PFSK-1 (cell line): ENCODE results near the gene PBOV1.

ENCODE experiments used
- POLR2AphosphoS5 ChIP-seq: IDR thresholded peaks from 2 replicates; pipeline ENCODE4 v1.6.1; 2012; ENCODE audit warnings: low read depth, mild to moderate bottlenecking, control low read depth, low read length, moderate library complexity
- REST ChIP-seq, 2 experiments: IDR thresholded peaks; 2 replicates each; pipeline versions ENCODE4 v1.6.1 to v1.8.0; 2011 to 2012; ENCODE audit warnings: low read depth in 2 of 2, low read length in 2 of 2, control low read depth in 1 of 2, inconsistent platforms in 1 of 2, mild to moderate bottlenecking in 1 of 2, moderate library complexity in 1 of 2; ENCODE audit not compliant: insufficient read depth in 1 of 2

DNA sequence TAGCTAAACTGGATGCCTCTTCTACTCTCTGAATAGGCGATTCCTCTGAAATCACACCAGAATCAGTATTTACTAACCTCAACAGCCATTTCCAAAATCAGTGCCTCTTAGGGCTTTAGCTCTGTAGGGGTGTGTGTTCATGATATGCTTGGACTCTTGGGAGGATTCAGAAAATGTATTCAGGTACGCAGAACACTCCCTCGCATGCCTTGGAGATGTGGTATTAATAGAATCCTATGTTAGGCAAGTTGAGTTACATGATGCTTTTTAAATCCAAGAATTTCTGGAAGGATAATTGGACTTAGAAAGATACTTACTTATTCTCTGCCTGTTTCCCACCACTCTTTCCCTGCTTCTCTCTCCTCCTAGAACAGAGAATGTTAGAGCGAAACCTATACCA lies 31.8 kb upstream of the PBOV1 start:
- no peak for TF ChIP-seq POLR2AphosphoS5
- no peak for TF ChIP-seq REST (IDR thresholded peaks at IDR 0.05; ENCODE audit: insufficient read depth in 1 of 2, low read depth in 2 of 2, low read length in 2 of 2)
